Esophagus muscularis mucosa (tissue), 4 donors: Measurements from ENCODE around the gene AGPAT4. TPM values are rescaled to one million over a fixed set of nuclear protein-coding genes. Genes with fewer than 3 reads are reported as not detected.

Experiments used
- DNase-seq: peaks from one replicate; pipeline ENCODE4 v3.0.0-alpha.2; 2017; ENCODE audit errors: extremely low spot score
- H3K27ac ChIP-seq, 4 donors: fragments of 200-600 bp; sonication (generic); replicated peaks in 1 of 4; 1 replicate in 3 of 4; 2 replicates in 1 of 4; pipeline ENCODE4 v1.5.1; 2016 to 2019; ENCODE audit warnings: mild to moderate bottlenecking in 1 of 4
- H3K27me3 ChIP-seq, 4 donors: fragments of 200-600 bp; sonication (generic); one replicate each; pipeline versions ENCODE4 v1.5.1 to v1.6.0; 2016 to 2019
- H3K36me3 ChIP-seq, 4 donors: fragments of 200-600 bp; sonication (generic); one replicate each; pipeline ENCODE4 v1.5.1; 2016 to 2019
- H3K4me1 ChIP-seq, 4 donors: fragments of 200-600 bp; sonication (generic); one replicate each; pipeline ENCODE4 v1.5.1; 2016 to 2019
- H3K4me3 ChIP-seq, 4 donors: fragments of 200-600 bp; sonication (generic); 1 replicate in 2 of 4; 2 replicates in 2 of 4; pipeline ENCODE4 v1.5.1; 2016 to 2019; ENCODE audit warnings: mild to moderate bottlenecking in 4 of 4, moderate library complexity in 1 of 4
- H3K9me3 ChIP-seq, 4 donors: fragments of 200-600 bp; sonication (generic); 1 replicate in 3 of 4; 2 replicates in 1 of 4; pipeline ENCODE4 v1.5.1; 2016 to 2019
- EP300 ChIP-seq: sonication (generic); formaldehyde crosslinking; IDR thresholded peaks from one replicate; pipeline ENCODE4 v1.6.1; 2017; ENCODE audit warnings: antibody characterized with exemption
- POLR2A ChIP-seq: fragments of 450-650 bp; IDR thresholded peaks from one replicate; pipeline ENCODE4 v1.6.1; 2017; ENCODE audit warnings: antibody characterized with exemption, moderate library complexity, mild to moderate bottlenecking, low read depth
- POLR2AphosphoS5 ChIP-seq, 2 donors: sonication (generic); formaldehyde crosslinking; IDR thresholded peaks; one replicate each; pipeline ENCODE4 v1.6.1; 2017; ENCODE audit warnings: antibody characterized with exemption in 2 of 2
- WGBS: methylation state at CpG from one replicate; pipeline ENCODE4 v1.1.5; 2018; 5-methylcytosine and 5-hydroxymethylcytosine counted together
- intact Hi-C: fragments of 100-400 bp; cut with DNase I; formaldehyde crosslinking; loops from one replicate; pipeline ENCODE4 v1.15.1; 2023
- total RNA-seq, 4 donors: library from RNA; depleted of rRNA; stranded (reverse); fragments of >200 nt; gene quantifications; one replicate each; pipeline versions ENCODE4 v1.1.0 to v1.2.1, GENCODE V29; 2016
- TF ChIP-seq, protein P1 (sequence below), 3 experiments: fragments of 200-600 bp in 2 of 3; fragments of 450-650 bp in 1 of 3; sonication (generic) in 2 of 3; IDR thresholded peaks; one replicate each; pipeline ENCODE4 v1.5.1; 2017 to 2019; ENCODE audit warnings: antibody characterized with exemption in 3 of 3, mild to moderate bottlenecking in 2 of 3, moderate library complexity in 1 of 3

The AGPAT4 gene
- total RNA-seq, 4 donors from 2014 or later = 7.9 to 12.6 (median 10.0) TPM

DNA sequence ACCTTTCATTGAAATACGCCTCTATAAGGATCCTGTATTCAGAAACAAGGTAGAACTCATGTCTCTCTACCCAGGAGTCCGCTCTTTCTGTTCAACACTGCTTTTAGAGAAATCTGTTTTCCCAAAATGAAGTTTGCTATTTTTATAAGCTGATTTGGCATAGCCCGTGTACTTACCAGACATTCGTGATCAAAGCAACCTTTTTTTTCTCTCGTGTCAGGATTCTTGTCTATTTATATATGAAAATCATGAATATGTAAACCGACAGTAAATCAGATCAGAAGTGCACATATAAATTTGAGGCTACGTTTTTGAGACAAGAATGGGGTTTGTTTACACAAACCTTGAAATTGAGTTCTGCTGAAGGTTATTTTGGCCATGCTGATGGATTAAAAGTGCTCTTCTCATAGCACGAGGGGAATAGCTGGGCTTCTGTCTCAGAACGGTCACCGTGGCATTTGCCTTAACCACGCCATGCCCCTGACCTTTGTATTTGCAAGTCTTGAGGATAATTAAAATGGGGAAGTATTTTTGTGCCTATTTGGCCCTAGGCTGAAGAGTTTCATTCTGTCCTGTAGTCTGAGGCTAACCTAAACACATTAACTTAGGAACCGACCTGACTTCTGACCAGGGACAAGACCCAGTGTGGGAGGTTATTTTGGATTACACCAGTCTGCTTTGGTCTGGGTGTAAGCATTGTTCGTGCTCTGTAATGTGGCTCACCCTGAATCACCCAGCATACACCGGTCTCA is 163.7 kb downstream of the AGPAT4 start:
- H3K4me1 ChIP-seq = no peaks in the 10 kb centered on the region
- WGBS = 90% methylated on average over 14 of the region's 14 CpGs
- H3K36me3 ChIP-seq = peaks cover 51 to 99% (median 85%) of the 10 kb centered on the region in 4 donors
- TF ChIP-seq POLR2AphosphoS5 (IDR thresholded peaks at IDR 0.05) (no peak), EP300 (no peak), POLR2A (no peak)
- TF ChIP-seq, protein P1, sequence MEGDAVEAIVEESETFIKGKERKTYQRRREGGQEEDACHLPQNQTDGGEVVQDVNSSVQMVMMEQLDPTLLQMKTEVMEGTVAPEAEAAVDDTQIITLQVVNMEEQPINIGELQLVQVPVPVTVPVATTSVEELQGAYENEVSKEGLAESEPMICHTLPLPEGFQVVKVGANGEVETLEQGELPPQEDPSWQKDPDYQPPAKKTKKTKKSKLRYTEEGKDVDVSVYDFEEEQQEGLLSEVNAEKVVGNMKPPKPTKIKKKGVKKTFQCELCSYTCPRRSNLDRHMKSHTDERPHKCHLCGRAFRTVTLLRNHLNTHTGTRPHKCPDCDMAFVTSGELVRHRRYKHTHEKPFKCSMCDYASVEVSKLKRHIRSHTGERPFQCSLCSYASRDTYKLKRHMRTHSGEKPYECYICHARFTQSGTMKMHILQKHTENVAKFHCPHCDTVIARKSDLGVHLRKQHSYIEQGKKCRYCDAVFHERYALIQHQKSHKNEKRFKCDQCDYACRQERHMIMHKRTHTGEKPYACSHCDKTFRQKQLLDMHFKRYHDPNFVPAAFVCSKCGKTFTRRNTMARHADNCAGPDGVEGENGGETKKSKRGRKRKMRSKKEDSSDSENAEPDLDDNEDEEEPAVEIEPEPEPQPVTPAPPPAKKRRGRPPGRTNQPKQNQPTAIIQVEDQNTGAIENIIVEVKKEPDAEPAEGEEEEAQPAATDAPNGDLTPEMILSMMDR (IDR thresholded peaks at IDR 0.05) = no peak
- intact Hi-C loops = no loop called here
- no peak overlapping the region for H3K4me3 ChIP-seq
- H3K9me3 ChIP-seq = no peaks in the 10 kb centered on the region
- H3K27me3 ChIP-seq = no peaks in the 10 kb centered on the region
- H3K27ac ChIP-seq = no peak overlapping the region
- no peak for DNase-seq

DNA sequence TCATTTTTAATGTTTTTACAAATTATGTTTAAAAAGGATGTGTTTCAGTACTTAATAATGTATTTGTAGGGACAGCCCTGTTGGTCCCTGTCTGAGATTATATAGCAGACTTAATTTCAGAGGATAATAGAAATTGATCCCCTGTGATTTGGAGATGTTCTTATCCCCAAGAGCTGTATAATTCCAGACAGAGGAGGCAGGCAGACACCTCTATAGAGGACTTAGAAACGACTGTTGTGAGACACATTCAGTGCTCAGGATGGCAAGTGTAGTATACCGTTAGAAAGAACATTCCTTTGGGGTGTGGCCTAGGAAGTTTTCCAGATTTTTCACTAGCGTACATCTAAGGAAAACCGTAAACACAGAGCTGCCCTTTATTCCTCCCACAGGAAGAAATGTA is 164.5 kb downstream of the AGPAT4 start:
- intact Hi-C loops = no loop called here
- Histone ChIP-seq H3K36me3 (peaks cover 51 to 99% (median 81%) of the 10 kb centered on the region in 4 donors), H3K4me3 (no peak overlapping the region), H3K27me3 (no peaks in the 10 kb centered on the region), H3K27ac (no peak overlapping the region), H3K9me3 (no peaks in the 10 kb centered on the region), H3K4me1 (no peaks in the 10 kb centered on the region)
- no peak for DNase-seq
- WGBS = 77% methylated on average over 3 of the region's 4 CpGs
- TF ChIP-seq POLR2A (no peak), EP300 (no peak), POLR2AphosphoS5 (IDR thresholded peaks at IDR 0.05) (no peak)
- TF ChIP-seq, protein P1 (IDR thresholded peaks at IDR 0.05) = no peak

DNA sequence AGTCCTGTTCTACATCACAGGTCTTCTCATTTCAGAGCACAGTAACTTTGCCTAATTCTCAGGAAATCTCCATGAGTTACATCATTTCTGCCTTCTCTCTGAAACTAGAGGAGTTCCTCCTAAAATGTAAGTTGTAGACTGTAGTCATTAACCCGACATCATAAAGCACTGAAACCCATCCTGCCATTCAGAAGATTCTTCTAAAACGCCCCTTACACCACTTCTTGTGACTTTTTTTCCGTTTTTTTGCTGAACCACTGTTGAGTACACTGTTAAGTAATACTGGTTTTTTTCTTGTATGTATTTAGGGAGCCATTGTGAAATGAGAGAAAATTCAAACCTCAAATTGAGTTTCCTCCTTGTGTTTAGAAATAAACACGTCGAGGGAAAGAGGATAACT is 164.9 kb downstream of the AGPAT4 start:
- peaks cover 55 to 99% (median 83%) of the 10 kb centered on the region in 4 donors for H3K36me3 ChIP-seq
- intact Hi-C loops = no loop called here

DNA sequence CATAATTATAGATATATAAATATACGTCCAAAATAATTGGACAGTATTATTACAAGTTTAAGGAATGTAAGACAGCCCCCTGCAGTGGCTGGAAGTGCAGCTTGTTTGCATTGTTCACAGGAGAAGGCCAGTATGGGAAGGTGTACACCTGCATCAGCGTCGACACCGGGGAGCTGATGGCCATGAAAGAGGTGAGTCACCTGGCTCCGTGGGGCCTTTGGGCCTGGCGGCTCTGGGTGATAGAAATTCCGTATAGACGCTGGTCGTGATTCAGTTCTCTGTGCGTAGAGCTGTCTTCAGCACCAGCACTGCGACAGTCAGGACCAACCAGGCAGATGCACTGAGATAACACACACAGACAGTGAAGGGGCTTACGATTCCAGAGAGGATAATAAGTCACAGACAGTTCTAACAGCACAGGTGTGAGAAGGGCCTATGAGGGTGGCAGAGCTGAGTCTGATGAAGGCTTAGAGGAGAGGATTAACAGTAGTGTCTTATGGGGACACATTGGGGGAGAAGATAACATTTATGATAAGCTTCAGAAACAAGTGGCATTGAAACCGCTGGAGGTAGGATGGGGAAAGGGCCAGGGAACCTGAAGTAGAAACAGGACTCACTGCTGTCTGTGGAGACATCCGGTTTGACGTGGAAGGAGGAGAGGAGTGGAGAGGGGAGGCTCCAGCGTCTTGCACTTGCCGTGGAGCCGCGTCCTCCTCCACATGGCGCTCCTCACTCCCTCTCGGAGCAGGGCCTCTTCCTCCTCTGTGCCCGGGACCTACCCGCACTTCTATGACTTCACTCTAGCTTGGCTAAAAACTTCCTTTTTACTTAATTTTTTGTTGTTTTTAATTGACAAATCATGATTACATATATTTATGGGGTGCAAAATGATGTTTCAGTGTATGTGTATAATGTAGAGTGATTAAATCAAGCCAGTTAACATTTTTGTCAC is 165.8 kb downstream of the AGPAT4 start:
- no peak overlapping the region for H3K27ac ChIP-seq
- H3K27me3 ChIP-seq = no peaks in the 10 kb centered on the region
- TF ChIP-seq, protein P1 (IDR thresholded peaks at IDR 0.05) = no peak
- no peak for TF ChIP-seq POLR2AphosphoS5 (IDR thresholded peaks at IDR 0.05)
- TF ChIP-seq EP300 = no peak
- TF ChIP-seq POLR2A = no peak
- no peaks in the 10 kb centered on the region for H3K9me3 ChIP-seq
- intact Hi-C loops = no loop called here
- H3K36me3 ChIP-seq = peaks cover 57 to 100% (median 86%) of the 10 kb centered on the region in 4 donors
- no peak for DNase-seq
- WGBS = 91% methylated on average over 20 of the region's 23 CpGs
- no peaks in the 10 kb centered on the region for H3K4me1 ChIP-seq
- no peak overlapping the region for H3K4me3 ChIP-seq

More for the DNA sequence above, 164.9 kb downstream of the AGPAT4 start:
- Histone ChIP-seq H3K4me3 (no peak overlapping the region), H3K9me3 (no peaks in the 10 kb centered on the region), H3K4me1 (no peaks in the 10 kb centered on the region), H3K27ac (no peak overlapping the region), H3K27me3 (no peaks in the 10 kb centered on the region)
- 81% methylated on average over 5 of the region's 5 CpGs for WGBS
- no peak for DNase-seq
- TF ChIP-seq POLR2A = no peak
- TF ChIP-seq, protein P1 (IDR thresholded peaks at IDR 0.05) = no peak
- TF ChIP-seq EP300 = no peak
- TF ChIP-seq POLR2AphosphoS5 (IDR thresholded peaks at IDR 0.05) = no peak
